GM19240 (cell line): Measurements from ENCODE around the gene ARPIN.
A peak's percentile ranks its signal among the peaks of the same experiment; 100 is the strongest.
"Not testable (repeated sequence)": the region's sequence is repeated elsewhere in the genome, so short reads cannot be mapped to it uniquely, and the experiment has no call there.

Source experiments
- DNase-seq: peaks from one replicate; pipeline ENCODE4 v3.0.0; 2011; ENCODE audit warnings: low spot score; ENCODE audit not compliant: insufficient read length

ARPIN gene

DNA sequence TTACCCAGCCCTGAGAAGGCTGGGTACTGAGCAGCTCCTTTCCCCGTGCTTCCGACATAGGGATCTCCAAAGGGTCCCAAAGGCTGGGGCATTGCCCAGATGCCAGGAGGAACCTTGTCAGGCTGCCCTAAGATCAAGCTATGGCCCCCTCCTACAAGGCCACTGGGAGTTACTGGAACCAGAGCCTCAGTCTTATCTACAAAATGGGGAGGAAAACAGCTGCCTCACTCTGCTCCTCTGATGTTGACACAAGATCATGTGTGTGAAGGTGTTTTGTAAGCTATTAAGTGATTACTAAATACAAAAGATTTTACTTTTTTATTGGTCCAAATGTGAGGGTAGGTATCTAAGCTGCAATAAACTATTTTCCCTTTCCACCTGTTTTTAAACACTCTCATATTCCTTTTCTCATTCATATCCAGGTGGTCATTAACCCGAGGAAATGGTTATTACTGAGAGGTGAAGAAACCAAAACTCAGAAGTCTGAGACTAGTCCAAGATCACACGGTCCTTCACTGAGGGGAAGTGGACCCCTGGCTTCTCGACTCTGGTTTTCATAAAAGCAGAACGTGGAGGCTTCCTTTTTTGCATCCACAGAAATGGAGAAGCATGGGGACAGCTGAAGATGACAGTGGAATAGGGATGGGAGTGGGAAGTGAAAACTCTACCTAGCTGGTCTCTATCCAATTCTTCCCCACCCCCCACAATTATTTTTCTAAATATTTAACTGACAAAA is 1.7 kb downstream of the ARPIN start:
- no peak for DNase-seq

GRCh38 chr15:89909611-89910010 is 3.1 kb downstream of the ARPIN start:
- DNase-seq: no peak

GRCh38 chr15:89908226-89908625 is 4.5 kb downstream of the ARPIN start:
- DNase-seq: no peak

GRCh38 chr15:89907289-89907688 is 5.5 kb downstream of the ARPIN start:
- DNase-seq: no peak

GRCh38 chr15:89905846-89906378 is 6.8 kb downstream of the ARPIN start:
- DNase-seq: no peak

GRCh38 chr15:89904519-89904918 is 8.2 kb downstream of the ARPIN start:
- no peak for DNase-seq

- DNase-seq: no peak
Observed at GRCh38 chr15:89903858-89904130, 9.0 kb downstream of the ARPIN start.

DNA sequence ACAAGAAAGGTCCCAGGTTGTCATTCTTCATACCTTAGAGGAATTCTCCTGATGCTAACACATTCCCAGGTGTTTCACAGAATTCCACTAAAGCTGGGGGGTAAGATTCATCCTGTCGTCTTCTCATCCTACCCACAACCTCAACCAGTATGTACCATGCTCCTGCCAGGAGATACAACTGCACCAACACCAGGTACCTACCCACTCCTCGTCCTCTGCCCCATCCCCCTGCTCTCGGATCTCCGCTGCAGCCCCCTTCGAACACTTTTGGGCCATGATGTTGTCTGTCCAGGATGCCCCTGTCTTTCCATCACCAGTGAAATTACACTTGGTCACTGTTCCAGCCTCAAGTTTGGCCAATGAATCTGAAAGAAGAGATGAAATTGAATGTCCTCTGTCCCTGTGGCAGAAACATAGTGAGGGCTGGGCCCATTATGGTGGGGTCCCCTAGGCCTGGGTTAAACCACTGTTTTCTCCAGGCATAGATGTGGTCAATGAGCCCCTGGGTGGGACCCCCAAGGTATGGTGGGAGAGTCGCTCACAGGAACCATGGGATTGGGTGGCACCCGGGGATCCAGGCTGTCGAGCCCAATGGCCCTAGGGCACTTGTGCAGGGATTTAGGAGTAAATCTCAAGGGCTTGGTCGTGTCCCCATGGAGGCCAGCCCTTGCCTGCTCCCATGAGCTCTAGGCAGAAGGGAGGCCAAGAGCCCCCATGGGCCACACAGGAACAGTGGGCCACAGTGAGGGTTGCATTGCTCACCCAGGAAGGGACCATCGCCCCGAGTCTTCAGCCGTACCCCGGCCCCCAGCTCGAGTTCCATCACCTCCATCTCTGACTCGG is 9.5 kb downstream of the ARPIN start:
- no peak for DNase-seq

DNA sequence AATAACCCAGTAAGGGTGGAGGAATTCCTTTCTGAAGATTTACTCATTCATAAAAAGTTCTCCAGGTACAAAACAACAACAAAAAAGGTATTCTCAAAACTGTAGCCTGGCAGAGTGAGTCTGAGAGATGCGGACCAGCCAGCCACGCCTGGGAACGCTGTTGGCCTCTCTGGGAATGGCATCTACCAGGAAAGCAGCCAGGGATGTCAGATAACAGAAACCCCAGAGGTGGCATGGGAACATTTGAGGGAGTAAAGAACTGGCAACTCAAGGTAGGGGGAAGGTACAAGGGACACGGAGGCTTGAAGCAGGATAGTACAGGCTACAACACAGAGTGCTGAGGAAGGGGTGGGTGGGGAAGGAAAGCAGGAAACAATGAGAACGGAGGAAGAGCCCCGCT is 11.9 kb downstream of the ARPIN start:
- no peak for DNase-seq

GRCh38 chr15:89899951-89900567 is 12.7 kb downstream of the ARPIN start:
- DNase-seq: no peak

DNA sequence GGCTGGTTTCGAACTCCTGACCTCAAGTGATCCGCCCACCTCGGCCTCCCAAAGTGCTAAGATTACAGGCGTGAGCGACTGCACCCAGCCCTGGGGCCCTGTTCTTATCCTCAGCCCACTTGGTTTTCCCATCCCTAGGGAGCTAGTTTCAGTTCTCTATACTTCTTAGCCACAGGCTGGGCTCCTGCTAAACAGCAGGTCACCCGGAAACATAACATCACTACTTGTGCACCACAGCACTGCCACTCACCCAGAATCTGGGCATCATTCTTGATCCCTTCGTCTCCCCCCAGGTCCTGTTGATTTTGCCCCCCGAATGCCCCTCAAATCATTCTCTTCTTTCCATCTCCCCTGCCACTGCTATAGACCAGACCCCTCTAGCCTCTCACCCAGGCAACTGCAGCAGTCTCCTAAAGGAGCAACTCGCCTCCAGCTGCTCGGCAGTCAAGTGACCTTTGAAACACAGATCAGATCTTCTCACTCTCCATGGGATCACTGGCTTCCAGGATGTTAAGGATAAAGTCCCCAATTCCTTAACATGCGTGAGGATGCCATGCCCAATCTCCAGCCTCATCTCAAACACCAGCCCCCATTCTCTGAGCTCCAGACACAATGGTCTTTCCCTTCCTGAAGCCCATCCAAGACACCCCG is 13.3 kb downstream of the ARPIN start:
- DNase-seq: no peak

GRCh38 chr15:89898614-89899294 is 14.0 kb downstream of the ARPIN start:
- peak; percentile 64 for DNase-seq

GRCh38 chr15:89898146-89898545 is 14.6 kb downstream of the ARPIN start:
- no peak for DNase-seq

DNA sequence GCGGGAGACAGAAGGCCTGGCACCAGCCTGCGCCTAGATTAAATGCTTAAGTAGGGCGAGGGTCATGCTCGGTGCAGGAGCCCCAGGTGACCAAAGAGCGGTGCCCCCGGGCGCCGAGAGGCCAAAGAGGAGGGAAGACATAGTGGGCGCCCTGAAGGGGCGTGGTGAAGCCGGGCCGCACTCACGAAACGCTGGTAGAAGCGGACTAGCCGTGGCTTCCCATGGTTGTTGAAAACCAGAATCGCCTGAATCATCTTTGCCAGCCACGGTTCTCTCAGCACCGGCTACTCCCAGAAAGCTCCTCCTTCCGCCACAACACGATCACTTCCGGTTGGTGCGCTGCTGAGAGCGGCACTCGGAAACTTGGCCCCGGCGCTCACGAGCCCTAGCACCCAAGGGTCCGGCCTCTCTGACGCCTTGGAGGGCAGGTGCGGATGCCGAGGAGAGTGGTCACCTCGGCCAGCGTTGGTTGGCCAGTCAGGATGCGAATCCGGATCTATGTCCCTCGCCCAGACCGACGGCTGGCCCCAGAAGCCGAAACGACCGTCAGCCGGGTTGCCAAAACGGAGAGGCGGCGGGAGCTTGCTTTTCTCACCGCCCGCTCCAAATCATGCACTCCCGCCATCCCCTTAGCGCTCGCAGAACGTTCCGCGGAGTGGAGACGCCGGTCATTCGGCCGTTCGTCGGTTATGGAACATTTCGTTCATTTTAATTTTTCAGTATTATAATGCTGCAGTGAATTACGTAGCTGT is 18.9 kb downstream of the ARPIN start, which contains the start of gene AP3S2:
Gene AP3S2 (minus strand): TSS at position 299 of the 752 bp plus-strand sequence. CDS start 45 bp downstream, at position 254.
- peak; percentile 55 for DNase-seq

- no peak for DNase-seq
Observed at GRCh38 chr15:89893027-89893426, 19.7 kb downstream of the ARPIN start.

GRCh38 chr15:89888214-89888804 is 24.4 kb downstream of the ARPIN start:
- no peak for DNase-seq

GRCh38 chr15:89885611-89886010 is 27.1 kb downstream of the ARPIN start:
- DNase-seq: no peak

- DNase-seq: not testable (repeated sequence)
Observed at GRCh38 chr15:89885179-89885578, 27.6 kb downstream of the ARPIN start.

- no peak for DNase-seq
Observed at GRCh38 chr15:89883518-89883917, 29.2 kb downstream of the ARPIN start.

DNA sequence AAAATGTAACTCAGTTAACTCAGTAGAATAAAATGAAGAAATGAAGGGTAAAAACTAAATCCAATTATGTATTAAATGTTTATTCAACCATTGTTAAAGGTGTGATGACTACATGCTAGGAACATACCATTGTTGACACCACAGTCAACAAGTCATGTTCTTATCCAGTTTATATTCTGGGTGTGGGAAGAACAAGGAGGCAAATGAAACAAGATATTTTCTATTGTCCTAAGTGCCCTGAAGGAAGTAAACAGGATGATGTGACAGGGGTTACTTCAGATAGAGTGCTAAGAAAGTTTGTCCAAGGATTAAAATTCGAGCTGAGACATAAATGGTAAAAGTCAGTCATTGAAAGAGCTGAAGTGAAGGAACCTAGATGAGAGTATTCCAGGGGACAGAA is 32.0 kb downstream of the ARPIN start:
- DNase-seq: no peak
